Glutamatergic neuron (in vitro differentiated cells): ENCODE data around the gene COL13A1. TPM values are rescaled to one million over a fixed set of nuclear protein-coding genes. Genes with fewer than 3 reads are reported as not detected.
A peak's percentile ranks its signal among the peaks of the same experiment; 100 is the strongest.

Source experiments
- DNase-seq: peaks from one replicate; pipeline ENCODE4 v3.0.0; 2022
- H3K27ac Mint-ChIP-seq: one replicate; pipeline ENCODE4 v1.8.0; 2020; ENCODE audit warnings: mild to moderate bottlenecking, mixed read lengths, inconsistent platforms; ENCODE audit not compliant: unreplicated experiment
- H3K27me3 Mint-ChIP-seq: one replicate; pipeline ENCODE4 v1.8.0; 2020; ENCODE audit warnings: mild to moderate bottlenecking, moderate library complexity, mixed read lengths, inconsistent platforms; ENCODE audit not compliant: unreplicated experiment
- H3K36me3 Mint-ChIP-seq: one replicate; pipeline ENCODE4 v1.8.0; 2020; ENCODE audit warnings: mild to moderate bottlenecking, mixed read lengths, inconsistent platforms; ENCODE audit not compliant: unreplicated experiment
- H3K4me1 Mint-ChIP-seq: one replicate; pipeline ENCODE4 v1.8.0; 2020; ENCODE audit warnings: mild to moderate bottlenecking, low read depth, mixed read lengths, inconsistent platforms; ENCODE audit not compliant: unreplicated experiment
- H3K4me3 Mint-ChIP-seq: one replicate; pipeline ENCODE4 v1.8.0; 2020; ENCODE audit warnings: mild to moderate bottlenecking, mixed read lengths, inconsistent platforms; ENCODE audit not compliant: unreplicated experiment
- H3K9me3 Mint-ChIP-seq: one replicate; pipeline ENCODE4 v1.8.0; 2020; ENCODE audit warnings: mild to moderate bottlenecking, moderate library complexity, mixed read lengths, inconsistent platforms; ENCODE audit not compliant: unreplicated experiment
- CTCF ChIP-seq: fragments of 200-600 bp; sonication (generic); IDR thresholded peaks from one replicate; pipeline ENCODE4 v1.5.0; 2021; ENCODE audit not compliant: partially characterized antibody, unreplicated experiment
- total RNA-seq: library from RNA; stranded (reverse); fragmentation: NEBNext Ultra II Directional; extraction: Animal tissue kit (Norgen Biotek cat#: 25700); gene quantifications from one replicate; pipeline ENCODE4 v1.2.1, GENCODE V29; 2021; ENCODE audit not compliant: unreplicated experiment

The COL13A1 gene
- total RNA-seq, 1 donor from 2014 or later = 8.5 TPM

GRCh38 chr10:69958556-69958902, 156.8 kb downstream of the COL13A1 start:
- peak; percentile 34 for TF ChIP-seq CTCF
- H3K9me3 Mint-ChIP-seq = peaks cover 5% of the 10 kb centered on the region
- no peak overlapping the region for H3K27ac Mint-ChIP-seq
- no peaks in the 10 kb centered on the region for H3K4me1 Mint-ChIP-seq
- H3K27me3 Mint-ChIP-seq = no peaks in the 10 kb centered on the region
- no peak overlapping the region for H3K4me3 Mint-ChIP-seq
- H3K36me3 Mint-ChIP-seq = no peaks in the 10 kb centered on the region
- no peak for DNase-seq

GRCh38 chr10:69959911-69960310, 158.2 kb downstream of the COL13A1 start:
- no peak for TF ChIP-seq CTCF
- Mint-ChIP-seq H3K27me3 (peaks cover 2% of the 10 kb centered on the region), H3K27ac (no peak overlapping the region), H3K9me3 (peaks cover 5% of the 10 kb centered on the region), H3K4me1 (no peaks in the 10 kb centered on the region), H3K4me3 (no peak overlapping the region), H3K36me3 (no peaks in the 10 kb centered on the region)
- DNase-seq = no peak

- H3K9me3 Mint-ChIP-seq = peaks cover 5% of the 10 kb centered on the region
- H3K4me3 Mint-ChIP-seq = no peak overlapping the region
- no peaks in the 10 kb centered on the region for H3K4me1 Mint-ChIP-seq
- peaks cover 3% of the 10 kb centered on the region for H3K27me3 Mint-ChIP-seq
- no peak for DNase-seq
- no peak overlapping the region for H3K27ac Mint-ChIP-seq
- TF ChIP-seq CTCF = no peak
- no peaks in the 10 kb centered on the region for H3K36me3 Mint-ChIP-seq
These were observed 158.9 kb downstream of the COL13A1 start for GRCh38 chr10:69960606-69960987.

GRCh38 chr10:69960988-69961880, 159.5 kb downstream of the COL13A1 start:
- Mint-ChIP-seq H3K36me3 (no peaks in the 10 kb centered on the region), H3K4me3 (no peak overlapping the region), H3K9me3 (peaks cover 5% of the 10 kb centered on the region), H3K27ac (no peak overlapping the region), H3K27me3 (peaks cover 3% of the 10 kb centered on the region), H3K4me1 (no peaks in the 10 kb centered on the region)
- no peak for DNase-seq
- peak; percentile 55 for TF ChIP-seq CTCF
